IPS-18c (cell line): ENCODE data around the gene BLTP2.
"Not testable (repeated sequence)": the region's sequence is repeated elsewhere in the genome, so short reads cannot be mapped to it uniquely, and the experiment has no call there.

Experiments
- H3K4me3 ChIP-seq: 2 replicates; pipeline ENCODE4 v1.7.0; 2013; ENCODE audit warnings: low read depth, mild to moderate bottlenecking, low read length, moderate library complexity; ENCODE audit not compliant: insufficient read depth
- H3K9me3 ChIP-seq: one replicate; pipeline ENCODE4 v1.6.1; 2013; ENCODE audit warnings: mild to moderate bottlenecking, low read length, moderate library complexity; ENCODE audit not compliant: control insufficient read depth, insufficient read depth

The BLTP2 gene

DNA sequence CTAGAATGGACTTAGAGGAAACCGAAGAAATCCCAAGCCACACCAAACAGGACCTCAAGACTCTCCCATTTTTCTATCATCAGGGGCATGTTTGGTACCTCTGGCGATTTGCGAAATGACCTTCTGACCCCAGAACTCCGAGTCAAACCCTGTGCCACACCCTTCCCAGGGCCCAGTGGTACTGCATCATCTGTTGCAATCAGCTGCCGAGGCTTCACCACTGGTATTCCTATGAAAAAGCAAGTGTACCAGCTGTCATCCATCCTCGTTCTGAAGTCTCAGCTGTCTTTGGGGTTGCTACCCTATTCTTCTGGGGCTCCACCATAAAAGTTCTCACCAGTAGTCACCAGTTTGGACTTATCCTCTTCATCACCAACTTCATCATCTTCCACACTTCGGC lies 28.7 kb downstream of the BLTP2 start:
- no peak overlapping the region for H3K4me3 ChIP-seq
- peaks cover 2% of the 10 kb centered on the region for H3K9me3 ChIP-seq

DNA sequence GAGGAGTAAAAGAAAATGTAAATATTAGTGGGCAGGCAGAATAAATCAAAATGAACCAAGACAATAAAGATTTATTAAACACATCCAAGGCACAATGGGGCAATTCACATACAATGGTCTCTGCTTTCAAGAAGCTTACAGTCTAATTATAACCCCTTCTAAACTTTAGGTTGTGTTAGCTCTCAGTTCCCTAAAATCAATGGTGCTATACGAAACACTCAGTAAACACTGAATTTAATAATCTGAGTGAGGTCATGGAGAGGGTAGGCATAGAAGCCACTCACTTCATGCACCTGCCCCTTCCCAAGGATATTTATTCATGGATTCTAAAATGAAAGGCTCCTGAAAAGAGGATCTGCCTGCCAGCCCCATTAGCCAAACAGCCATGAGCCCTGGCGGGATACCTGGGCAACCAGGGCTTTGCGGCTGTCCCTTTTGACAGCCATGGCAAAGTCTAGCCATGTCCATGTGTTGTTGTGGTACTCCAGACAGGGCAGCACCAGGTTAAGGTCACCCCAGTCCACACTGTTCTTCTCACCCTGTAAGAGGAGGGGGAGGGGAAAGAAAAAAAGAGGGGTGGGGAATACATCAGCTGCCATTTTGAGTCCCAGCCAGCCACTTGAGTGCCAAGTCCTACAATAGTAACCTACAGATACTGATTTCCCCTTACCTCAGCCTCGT lies 29.6 kb downstream of the BLTP2 start:
- Histone ChIP-seq H3K4me3 (no peak overlapping the region), H3K9me3 (peaks cover 2% of the 10 kb centered on the region)

DNA sequence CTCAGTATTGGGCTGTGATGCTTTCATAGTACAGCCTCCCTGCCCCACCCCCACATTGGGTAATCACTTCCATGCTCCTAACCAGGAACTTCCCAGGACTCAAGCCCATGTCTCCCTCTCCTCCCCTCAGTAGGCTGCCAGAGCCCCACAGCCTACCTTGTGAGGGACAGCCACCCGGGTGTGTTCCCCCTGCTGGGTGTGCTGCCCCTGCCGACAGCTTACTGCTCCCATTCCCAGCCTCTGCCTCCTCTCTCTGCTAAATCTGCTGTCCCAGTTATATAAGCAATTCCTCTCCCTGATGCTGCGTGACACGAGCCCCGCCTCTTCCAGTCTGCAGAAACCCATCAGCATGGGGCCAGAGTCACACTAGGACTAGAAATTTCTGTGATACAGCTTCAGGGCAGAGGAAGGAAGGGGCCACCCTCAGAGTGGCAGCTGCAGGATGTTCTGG lies 31.0 kb downstream of the BLTP2 start, which contains the start of gene RSKR:
Gene RSKR, minus strand, starts transcription at position 255 of the 451 bp plus-strand sequence. Its CDS starts 24 bp downstream, at position 231.
- H3K9me3 ChIP-seq = no peaks in the 10 kb centered on the region
- H3K4me3 ChIP-seq = no peak within 1 kb of the TSS

DNA sequence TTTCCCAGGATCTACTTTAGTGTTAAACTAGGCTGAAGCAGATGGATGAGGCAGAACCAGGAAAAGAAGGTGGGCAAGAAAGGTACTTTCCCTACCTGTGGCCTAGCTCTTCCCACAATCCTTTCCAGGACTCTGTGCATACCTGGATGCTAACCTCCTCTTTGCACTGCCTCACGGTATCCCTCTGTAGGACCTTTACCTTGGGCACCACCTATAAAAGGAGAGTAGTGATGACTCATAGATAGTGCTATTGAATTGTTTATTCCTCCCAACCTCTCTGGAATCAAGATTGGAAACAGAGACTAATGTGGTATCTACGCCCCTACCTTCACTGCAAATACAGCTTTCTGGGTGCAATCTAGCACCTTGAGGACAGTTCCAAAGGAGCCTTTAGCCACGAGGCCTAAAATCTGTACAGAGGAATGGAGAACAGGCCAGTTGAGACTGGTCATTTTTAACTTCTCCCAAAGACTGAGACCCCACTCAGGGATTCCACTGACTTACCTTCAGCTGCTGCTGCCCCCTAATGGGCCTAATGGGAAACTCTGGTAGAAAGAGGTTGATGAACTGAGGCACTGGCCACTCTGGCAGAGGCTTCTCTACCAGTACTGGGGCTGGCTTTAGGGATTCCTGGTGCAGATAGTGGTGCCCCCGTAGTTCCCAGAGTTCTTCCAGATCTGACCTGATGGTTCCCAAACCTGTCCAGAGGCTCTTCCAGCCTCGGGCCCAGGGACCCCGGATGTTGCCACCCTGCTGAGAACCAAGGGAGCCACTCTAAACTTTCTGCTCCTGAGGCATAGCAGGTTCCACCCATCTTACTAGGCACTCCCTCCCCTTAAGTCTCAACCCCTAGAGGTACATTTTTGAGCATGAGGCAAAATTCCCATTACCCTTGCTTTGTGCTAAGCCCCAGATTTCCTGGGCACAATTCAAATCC lies 31.8 kb downstream of the BLTP2 start:
- Histone ChIP-seq H3K4me3 (no peak overlapping the region), H3K9me3 (no peaks in the 10 kb centered on the region)

DNA sequence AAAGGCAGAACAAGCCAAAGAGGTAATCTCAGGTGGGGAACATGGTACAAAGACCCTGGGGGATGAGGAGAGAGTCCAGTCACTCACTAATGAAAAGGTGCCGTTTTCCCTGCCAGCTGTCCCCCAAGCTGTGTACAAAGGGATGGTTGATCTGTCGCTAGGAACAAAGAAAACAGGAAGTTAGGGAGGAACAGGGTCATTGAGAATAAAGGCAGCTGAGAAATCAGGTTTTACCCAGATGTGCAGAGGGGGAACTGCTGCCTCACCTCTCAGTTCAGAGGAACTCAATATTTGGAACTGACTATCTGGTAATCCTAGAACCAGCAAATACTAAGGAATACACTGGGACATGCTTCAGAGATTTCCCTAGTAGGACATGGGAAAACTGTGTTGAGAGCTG lies 32.4 kb downstream of the BLTP2 start:
- no peaks in the 10 kb centered on the region for H3K9me3 ChIP-seq
- H3K4me3 ChIP-seq = no peak overlapping the region

DNA sequence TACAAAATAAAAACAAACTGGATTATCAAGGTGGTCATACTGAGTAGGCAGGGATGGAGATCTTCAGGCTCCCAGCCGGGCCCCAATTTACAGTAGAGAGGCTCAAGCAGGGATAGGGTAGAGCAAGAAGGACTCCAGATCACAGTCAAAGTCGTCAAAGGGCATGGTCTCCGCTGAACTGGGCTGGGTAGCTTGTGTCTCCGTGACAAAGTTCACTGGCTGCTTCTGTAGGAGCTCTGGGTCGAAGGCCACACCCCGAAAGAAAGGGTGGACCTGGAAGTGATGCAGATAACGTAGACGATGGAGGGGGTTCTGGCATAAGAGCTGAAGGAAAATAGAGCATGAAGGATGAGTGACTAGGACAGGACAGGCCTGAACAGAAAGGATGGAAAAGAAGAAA lies 34.6 kb downstream of the BLTP2 start:
- H3K4me3 ChIP-seq = no peak overlapping the region

DNA sequence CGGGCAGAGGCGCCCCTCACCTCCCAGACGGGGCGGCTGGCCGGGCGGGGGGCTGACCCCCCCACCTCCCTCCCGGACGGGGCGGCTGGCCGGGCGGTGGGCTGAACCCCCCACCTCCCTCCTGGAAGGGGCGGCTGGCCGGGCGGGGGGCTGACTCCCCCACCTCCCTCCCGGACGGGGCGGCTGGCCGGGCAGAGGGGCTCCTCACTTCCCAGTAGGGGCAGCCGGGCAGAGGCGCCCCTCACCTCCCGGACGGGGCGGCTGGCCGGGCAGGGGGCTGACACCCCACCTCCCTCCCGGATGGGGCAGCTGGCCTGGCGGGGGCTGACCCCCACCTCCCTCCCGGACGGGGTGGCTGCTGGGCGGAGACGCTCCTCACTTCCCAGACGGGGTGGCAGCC lies 40.9 kb downstream of the BLTP2 start:
- not testable (repeated sequence) for H3K9me3 ChIP-seq, H3K4me3 ChIP-seq

More for the DNA sequence above, 34.6 kb downstream of the BLTP2 start:
- no peaks in the 10 kb centered on the region for H3K9me3 ChIP-seq

DNA sequence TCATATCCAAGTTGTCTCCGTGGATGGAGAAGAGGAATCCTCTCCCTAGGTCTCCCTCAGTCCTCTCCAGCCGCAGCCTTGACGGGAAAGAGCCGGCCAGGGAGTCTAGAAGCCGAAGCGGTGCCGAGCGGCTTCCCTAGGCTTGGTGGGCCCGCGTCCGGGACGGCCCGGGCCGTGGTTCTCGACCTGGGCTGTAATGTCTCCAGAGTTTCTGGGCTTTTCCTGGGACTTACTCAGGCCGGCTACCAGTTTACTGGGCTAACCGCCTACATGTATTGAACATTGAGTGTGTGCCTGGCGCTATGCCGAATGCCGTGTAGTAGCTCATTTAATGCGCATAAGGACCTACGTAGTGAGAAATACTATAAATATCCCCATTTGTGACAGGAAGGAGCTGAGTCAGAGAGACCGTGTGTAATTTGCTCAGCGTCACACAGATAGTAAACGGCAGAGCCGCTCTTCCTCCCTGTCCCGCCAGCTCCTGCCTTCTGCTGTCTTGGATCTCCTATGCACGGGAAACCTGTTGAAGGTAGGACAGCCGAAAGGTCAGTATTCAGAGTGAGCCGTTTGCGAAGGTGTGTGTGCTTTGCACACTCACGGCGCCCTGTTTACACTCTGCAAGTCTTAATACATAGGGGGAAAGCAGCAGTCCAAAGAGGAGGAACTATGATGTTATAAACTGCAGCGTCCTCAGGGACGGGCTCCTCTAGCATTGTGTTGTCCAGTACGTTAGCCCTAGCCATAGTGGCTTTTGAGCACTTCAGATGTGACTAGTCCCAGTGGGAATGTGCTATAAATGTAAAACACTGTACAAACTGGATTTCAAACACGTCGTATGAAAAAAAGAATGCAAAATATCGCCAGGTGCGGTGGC lies 45.4 kb downstream of the BLTP2 start:
- H3K4me3 ChIP-seq = peak overlapping the region; percentile 99
- H3K9me3 ChIP-seq = no peaks in the 10 kb centered on the region

DNA sequence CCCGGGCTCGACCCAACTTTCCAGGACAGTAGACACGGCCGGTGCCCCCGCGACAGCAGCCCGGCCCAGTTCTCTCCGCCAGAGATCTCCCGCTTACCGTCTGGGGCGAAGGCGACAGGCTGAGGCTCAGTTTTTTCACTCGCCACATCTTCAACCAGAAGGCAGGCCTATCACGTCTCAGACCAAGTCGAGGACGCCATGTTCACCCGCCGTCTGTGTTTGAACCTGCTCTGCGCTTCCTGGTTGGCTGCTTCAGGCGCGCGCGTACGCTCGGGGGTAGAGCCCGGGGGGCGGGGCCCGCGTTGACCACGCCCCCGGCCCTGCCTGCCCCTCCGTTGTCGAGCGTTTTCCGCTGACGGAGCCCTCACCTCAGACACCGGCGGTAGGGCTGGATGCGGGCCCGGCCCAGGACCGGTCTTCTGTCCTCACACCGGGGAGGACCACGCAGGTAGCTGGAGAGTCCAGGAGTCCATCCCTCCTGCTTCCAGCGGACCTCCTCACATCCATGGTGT lies 46.1 kb downstream of the BLTP2 start, which contains the start of gene SPAG5:
Gene SPAG5, minus strand, starts transcription at position 227 of the 512 bp plus-strand sequence. Its CDS starts 79 bp downstream, at position 148.
- no peaks in the 10 kb centered on the region for H3K9me3 ChIP-seq
- H3K4me3 ChIP-seq = peak within 1 kb of the TSS; percentile 99

DNA sequence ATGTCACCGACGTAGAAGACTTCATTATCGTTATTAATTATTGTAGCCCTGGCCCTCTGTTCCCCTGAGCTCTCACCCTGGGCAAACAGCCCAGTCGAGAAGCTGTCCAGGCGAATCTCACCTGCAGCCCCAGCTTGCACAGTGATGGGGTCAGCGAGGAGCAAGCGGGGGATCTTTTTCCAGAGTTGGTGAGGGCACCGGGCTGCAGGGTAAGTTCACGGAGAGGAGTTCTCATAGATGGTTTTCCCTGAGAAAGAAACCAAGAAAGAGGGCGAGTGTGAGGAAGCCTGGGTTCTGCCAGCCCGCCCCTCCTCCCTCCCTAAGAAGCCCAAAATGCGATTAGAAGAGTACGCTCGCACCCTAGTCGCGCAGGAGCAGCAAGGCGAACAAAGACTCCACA lies 46.6 kb downstream of the BLTP2 start:
- H3K9me3 ChIP-seq = no peaks in the 10 kb centered on the region
- H3K4me3 ChIP-seq = peak overlapping the region; percentile 99

DNA sequence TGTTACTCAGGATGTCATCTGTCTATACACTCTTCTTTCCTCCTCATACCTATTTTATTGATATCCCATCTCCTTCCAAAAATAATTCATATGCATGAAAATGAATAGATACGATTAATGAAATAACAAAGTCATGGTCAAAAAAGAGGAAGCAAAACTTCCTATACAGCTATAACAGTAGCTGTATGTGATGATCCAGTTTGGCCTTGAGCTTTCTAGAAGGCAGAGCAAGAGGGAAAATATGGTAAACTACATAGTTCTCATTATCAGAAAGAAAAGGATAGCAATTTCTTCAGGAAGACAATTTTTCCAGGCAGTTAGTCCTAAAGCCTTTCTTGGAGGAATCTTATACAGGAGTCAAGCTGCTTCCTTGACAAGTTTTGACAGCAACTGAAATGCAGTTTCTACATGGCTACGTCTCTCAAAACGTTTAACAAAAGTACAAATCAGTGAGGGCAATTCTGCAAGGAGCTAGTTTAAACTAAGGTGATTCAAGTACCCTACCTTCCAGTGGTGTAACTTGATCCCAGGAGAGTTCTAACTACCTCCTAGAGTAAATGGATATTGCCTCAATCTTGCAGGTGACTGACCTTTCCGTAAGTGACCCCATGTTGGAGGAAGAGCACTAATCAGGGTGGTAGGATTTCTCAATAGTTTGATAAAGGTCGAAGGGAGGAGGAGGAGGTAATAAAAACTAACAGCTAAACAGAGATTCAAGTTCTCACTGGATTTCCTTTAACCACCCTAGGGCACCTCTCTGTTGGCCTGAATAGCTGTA lies 47.2 kb downstream of the BLTP2 start:
- Histone ChIP-seq H3K4me3 (peak overlapping the region; percentile 99), H3K9me3 (no peaks in the 10 kb centered on the region)
